H9 (cell line): ENCODE data around the gene STOM. TPM values are rescaled to one million over a fixed set of nuclear protein-coding genes. Genes with fewer than 3 reads are reported as not detected.

Source experiments
- DNase-seq: peaks from one replicate; pipeline ENCODE4 v3.0.0-alpha.2; 2017
- H2AFZ ChIP-seq: one replicate; pipeline ENCODE4 v1.6.1; 2013; ENCODE audit warnings: mild to moderate bottlenecking, low read length, control low read depth, moderate library complexity
- H2AK5ac ChIP-seq: 2 replicates; pipeline ENCODE4 v1.6.1; 2013; ENCODE audit warnings: low read length, control low read depth, mixed read lengths; ENCODE audit not compliant: insufficient read length
- H2BK120ac ChIP-seq: one replicate; pipeline ENCODE4 v1.6.1; 2013; ENCODE audit warnings: low read depth, mild to moderate bottlenecking, low read length, control low read depth, inconsistent platforms; ENCODE audit not compliant: poor library complexity, severe bottlenecking
- H2BK12ac ChIP-seq: 2 replicates; pipeline ENCODE4 v1.6.1; 2013; ENCODE audit warnings: low read length, control low read depth, mixed read lengths, low read depth; ENCODE audit not compliant: insufficient read length
- H2BK15ac ChIP-seq: 2 replicates; pipeline ENCODE4 v1.6.1; 2013; ENCODE audit warnings: low read depth, low read length, control low read depth
- H2BK20ac ChIP-seq: one replicate; pipeline ENCODE4 v1.6.1; 2013; ENCODE audit warnings: low read depth, mild to moderate bottlenecking, low read length, control low read depth, inconsistent platforms; ENCODE audit not compliant: poor library complexity, severe bottlenecking
- H2BK5ac ChIP-seq: 2 replicates; pipeline ENCODE4 v1.6.1; 2013; ENCODE audit warnings: low read length, control low read depth, mixed read lengths; ENCODE audit not compliant: insufficient read length
- H3K14ac ChIP-seq: 2 replicates; pipeline ENCODE4 v1.6.1; 2013; ENCODE audit warnings: low read length, control low read depth; ENCODE audit not compliant: insufficient read depth
- H3K18ac ChIP-seq: 2 replicates; pipeline ENCODE4 v1.6.1; 2013; ENCODE audit warnings: low read depth, mild to moderate bottlenecking, mixed read lengths, low read length, control low read depth; ENCODE audit not compliant: insufficient read length
- H3K23ac ChIP-seq: 2 replicates; pipeline ENCODE4 v1.6.1; 2013; ENCODE audit warnings: low read length, control low read depth, mixed read lengths, low read depth; ENCODE audit not compliant: insufficient read length
- H3K23me2 ChIP-seq: 2 replicates; pipeline ENCODE4 v1.6.1; 2013; ENCODE audit warnings: low read depth, mild to moderate bottlenecking, mixed read lengths, low read length, control low read depth; ENCODE audit not compliant: insufficient read length, poor library complexity, severe bottlenecking
- H3K27ac ChIP-seq: 2 replicates; pipeline ENCODE4 v1.5.1; 2013; ENCODE audit warnings: low read length, control low read depth, mixed read lengths, low read depth; ENCODE audit not compliant: insufficient read length
- H3K27me3 ChIP-seq: 2 replicates; pipeline ENCODE4 v1.6.1; 2013; ENCODE audit warnings: low read length, control low read depth, inconsistent platforms; ENCODE audit not compliant: insufficient read depth
- H3K4ac ChIP-seq: 2 replicates; pipeline ENCODE4 v1.6.1; 2013; ENCODE audit warnings: low read depth, mild to moderate bottlenecking, control low read depth, inconsistent platforms, low read length, moderate library complexity
- H3K4me1 ChIP-seq: 2 replicates; pipeline ENCODE4 v1.6.1; 2013; ENCODE audit warnings: low read length, control low read depth, inconsistent platforms; ENCODE audit not compliant: insufficient read depth
- H3K4me2 ChIP-seq: 2 replicates; pipeline ENCODE4 v1.6.1; 2013; ENCODE audit warnings: low read length, control low read depth, mixed read lengths; ENCODE audit not compliant: insufficient read length, insufficient read depth
- H3K56ac ChIP-seq: 2 replicates; pipeline ENCODE4 v1.6.1; 2013; ENCODE audit warnings: low read depth, mild to moderate bottlenecking, mixed read lengths, low read length, control low read depth; ENCODE audit not compliant: insufficient read length
- H3K79me1 ChIP-seq: 2 replicates; pipeline ENCODE4 v1.6.1; 2013; ENCODE audit warnings: low read depth, mild to moderate bottlenecking, moderate library complexity, low read length, control low read depth, inconsistent platforms; ENCODE audit not compliant: insufficient read depth, poor library complexity, severe bottlenecking
- H3K79me2 ChIP-seq: 2 replicates; pipeline ENCODE4 v1.6.1; 2013; ENCODE audit warnings: low read length, control low read depth, inconsistent platforms; ENCODE audit not compliant: insufficient read depth
- H3K9ac ChIP-seq: 2 replicates; pipeline ENCODE4 v1.6.1; 2013; ENCODE audit warnings: low read length, control low read depth, mixed read lengths; ENCODE audit not compliant: insufficient read length; ENCODE audit errors: extremely low read depth
- H3K9me3 ChIP-seq: one replicate; pipeline ENCODE4 v1.6.1; 2013; ENCODE audit warnings: low read depth, low read length, inconsistent platforms; ENCODE audit not compliant: control insufficient read depth
- H3T11ph ChIP-seq: one replicate; pipeline ENCODE4 v1.6.1; 2013; ENCODE audit warnings: mild to moderate bottlenecking, low read length, control low read depth, inconsistent platforms
- H4K20me1 ChIP-seq: one replicate; pipeline ENCODE4 v1.6.1; 2013; ENCODE audit not compliant: control insufficient read depth, insufficient read length, insufficient read depth
- H4K5ac ChIP-seq: 2 replicates; pipeline ENCODE4 v1.6.1; 2013; ENCODE audit warnings: low read depth, mild to moderate bottlenecking, mixed read lengths, low read length, control low read depth; ENCODE audit not compliant: insufficient read length
- H4K8ac ChIP-seq: replicated peaks from 2 replicates; pipeline ENCODE4 v1.6.1; 2013; ENCODE audit warnings: low read length, control low read depth, mixed read lengths, low read depth; ENCODE audit not compliant: insufficient read length
- H4K91ac ChIP-seq: 2 replicates; pipeline ENCODE4 v1.6.1; 2013; ENCODE audit warnings: low read depth, mild to moderate bottlenecking, moderate library complexity, mixed read lengths, low read length, control low read depth; ENCODE audit not compliant: insufficient read length
- H3K27ac Mint-ChIP-seq, 3 experiments: 2 replicates in 2 of 3; 3 replicates in 1 of 3; pipeline ENCODE4 v1.8.0; 2020 to 2021; ENCODE audit warnings: mixed read lengths in 3 of 3, mild to moderate bottlenecking in 1 of 3, moderate library complexity in 1 of 3
- H3K27me3 Mint-ChIP-seq: 2 replicates; pipeline ENCODE4 v1.8.0; 2021; ENCODE audit warnings: low read depth, mild to moderate bottlenecking, moderate library complexity, mixed read lengths
- H3K36me3 Mint-ChIP-seq, 3 experiments: 2 replicates in 2 of 3; 3 replicates in 1 of 3; pipeline ENCODE4 v1.8.0; 2020 to 2021; ENCODE audit warnings: low read depth in 3 of 3, mixed read lengths in 3 of 3; ENCODE audit not compliant: insufficient read depth in 1 of 3
- H3K4me1 Mint-ChIP-seq, 2 experiments: 2 replicates each; pipeline ENCODE4 v1.8.0; 2020; ENCODE audit warnings: mixed read lengths in 2 of 2
- H3K4me3 Mint-ChIP-seq, 2 experiments: 2 replicates in 1 of 2; 3 replicates in 1 of 2; pipeline ENCODE4 v1.8.0; 2020 to 2021; ENCODE audit warnings: mild to moderate bottlenecking in 2 of 2, mixed read lengths in 2 of 2, moderate library complexity in 1 of 2
- H3K9me3 Mint-ChIP-seq, 2 experiments: 2 replicates in 1 of 2; 3 replicates in 1 of 2; pipeline ENCODE4 v1.8.0; 2020; ENCODE audit warnings: mild to moderate bottlenecking in 2 of 2, mixed read lengths in 2 of 2, moderate library complexity in 1 of 2
- CTCF ChIP-seq: fragments of 200-600 bp; sonication (generic); conservative IDR thresholded peaks from 3 replicates; pipeline ENCODE4 v1.8.0; 2021; ENCODE audit warnings: antibody characterized with exemption, mild to moderate bottlenecking
- WGBS: extraction: QIAGEN DNeasy Blood & Tissue Kit; methylation state at CpG from one replicate; pipeline ENCODE4 v1.1.7; 2013; ENCODE audit warnings: missing lambda C conversion rate, low lambda C conversion rate, mixed read lengths; ENCODE audit not compliant: insufficient read length; ENCODE audit errors: extremely low coverage; 5-methylcytosine and 5-hydroxymethylcytosine counted together
- total RNA-seq: library from RNA; stranded (reverse); gene quantifications from 2 replicates; pipeline ENCODE4 v1.2.1, GENCODE V29; 2021

Gene STOM
- total RNA-seq, 1 experiment from 2014 or later = 15.3 TPM

GRCh38 chr9:121297389-121297788 is 72.7 kb downstream of the STOM start:
- no peak overlapping the region for H3T11ph ChIP-seq
- H3K14ac ChIP-seq = no peak overlapping the region
- no peak overlapping the region for H3K4ac ChIP-seq
- peaks cover 4% of the 10 kb centered on the region for H3K23me2 ChIP-seq
- H3K9ac ChIP-seq = no peak overlapping the region
- no peak overlapping the region for H2BK120ac ChIP-seq
- no peak overlapping the region for H3K27ac ChIP-seq
- H4K5ac ChIP-seq = no peak overlapping the region
- no CpG with 5 or more reads among the region's 4 CpGs for WGBS
- no peak overlapping the region for H2BK12ac ChIP-seq
- Mint-ChIP-seq H3K27me3 (peaks cover 96% of the 10 kb centered on the region), H3K9me3 (no peaks in the 10 kb centered on the region; a peak in 1 of 5 replicates), H3K36me3 (peaks cover 0 to 4% (median 0%) of the 10 kb centered on the region in 3 experiments; a peak in 1 of 7 replicates), H3K27ac (no peak overlapping the region), H3K4me3 (no peak overlapping the region), H3K4me1 (peaks cover 23 to 33% of the 10 kb centered on the region in 2 experiments)
- no peak overlapping the region for H3K4me2 ChIP-seq
- TF ChIP-seq CTCF = no peak
- no peak overlapping the region for H2AK5ac ChIP-seq
- H3K23ac ChIP-seq = no peak overlapping the region
- H4K20me1 ChIP-seq = no peaks in the 10 kb centered on the region
- peaks cover 8% of the 10 kb centered on the region for H3K4me1 ChIP-seq
- H2BK5ac ChIP-seq = no peak overlapping the region
- no peaks in the 10 kb centered on the region for H3K79me2 ChIP-seq
- no peak overlapping the region for H2AFZ ChIP-seq
- H4K91ac ChIP-seq = no peak overlapping the region
- no peak overlapping the region for H2BK15ac ChIP-seq
- H3K79me1 ChIP-seq = no peaks in the 10 kb centered on the region
- no peak overlapping the region for H4K8ac ChIP-seq
- H2BK20ac ChIP-seq = no peak overlapping the region
- H3K18ac ChIP-seq = no peak overlapping the region
- no peak overlapping the region for H3K56ac ChIP-seq
- peaks cover 14% of the 10 kb centered on the region; the same call in 1 of the 2 replicates for H3K27me3 ChIP-seq
- no peak for DNase-seq
- no peaks in the 10 kb centered on the region for H3K9me3 ChIP-seq
